ENCODE measurements around the gene ALDH16A1.
"Not testable (repeated sequence)": the region's sequence is repeated elsewhere in the genome, so short reads cannot be mapped to it uniquely, and the experiment has no call there.

Gene ALDH16A1

DNA sequence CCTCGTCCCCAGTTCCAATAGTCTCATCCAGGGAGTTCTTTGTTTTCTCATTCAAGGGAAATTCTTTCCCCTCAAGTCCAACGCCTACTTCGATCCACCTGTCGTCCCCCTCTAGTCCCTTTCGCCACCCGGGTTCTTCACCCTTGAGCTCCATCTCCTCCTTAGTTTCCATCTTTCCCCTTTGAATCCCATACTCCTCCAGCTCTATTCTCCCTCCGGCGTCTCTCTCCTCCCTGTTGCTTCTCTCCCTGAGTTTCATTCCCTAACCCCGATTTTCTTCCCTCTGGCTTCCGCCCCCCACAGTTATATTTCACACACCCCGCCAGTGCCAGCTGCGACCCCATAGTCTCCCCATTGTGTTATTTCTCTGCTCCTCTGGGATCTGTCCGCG is 11.1 kb upstream of the ALDH16A1 start:
- no peak for DNase-seq

DNA sequence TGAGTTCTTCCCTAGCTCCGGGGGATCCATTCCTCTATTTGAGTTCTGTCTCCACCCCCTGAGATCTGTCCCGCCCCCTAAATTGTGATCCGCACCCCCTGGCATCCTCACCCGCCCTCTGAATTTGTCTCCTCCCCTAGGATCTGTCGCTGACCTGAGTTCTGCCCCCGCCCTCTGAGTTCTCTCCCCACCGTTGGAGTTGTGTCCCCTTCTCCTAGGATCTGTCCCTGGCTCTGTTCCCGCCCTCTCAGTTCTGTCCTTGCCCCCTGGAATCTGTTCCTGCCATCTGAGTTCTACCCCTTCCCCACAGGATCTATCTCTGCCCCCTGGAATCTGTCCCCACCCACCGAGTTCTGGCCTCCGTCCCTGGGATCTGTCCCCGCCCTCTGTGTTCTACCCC is 10.7 kb upstream of the ALDH16A1 start:
- DNase-seq: no peak

DNA sequence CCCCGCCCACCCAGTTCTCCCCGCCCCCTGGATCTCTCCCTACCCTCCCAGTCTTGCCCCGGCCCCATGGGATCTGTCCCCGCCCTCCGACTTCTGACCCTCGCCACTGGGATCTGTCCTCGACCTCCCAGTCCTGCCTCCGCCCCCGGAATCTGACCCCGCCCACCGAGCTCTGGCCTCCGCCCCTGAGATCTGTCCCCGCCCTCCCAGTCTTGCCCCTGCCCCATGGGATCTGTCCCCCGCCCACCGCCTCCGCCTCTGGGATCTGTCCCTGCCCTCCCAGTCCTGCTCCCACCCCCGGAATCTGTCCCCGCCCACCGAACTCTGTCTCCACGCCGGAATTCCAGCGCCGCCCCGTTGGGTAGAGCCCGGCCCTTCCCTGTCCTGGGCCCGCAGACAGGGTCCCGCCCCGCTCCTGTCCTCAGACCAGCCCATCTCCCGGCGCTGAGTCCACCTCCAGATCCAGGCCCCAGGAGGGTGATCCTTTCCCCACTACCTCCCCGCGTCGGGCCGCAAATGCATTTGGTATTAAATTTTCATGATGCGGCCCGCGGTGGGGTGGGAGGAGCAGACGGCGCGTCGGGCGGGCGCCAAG is 10.2 kb upstream of the ALDH16A1 start:
- peak; percentile 86 for DNase-seq

DNA sequence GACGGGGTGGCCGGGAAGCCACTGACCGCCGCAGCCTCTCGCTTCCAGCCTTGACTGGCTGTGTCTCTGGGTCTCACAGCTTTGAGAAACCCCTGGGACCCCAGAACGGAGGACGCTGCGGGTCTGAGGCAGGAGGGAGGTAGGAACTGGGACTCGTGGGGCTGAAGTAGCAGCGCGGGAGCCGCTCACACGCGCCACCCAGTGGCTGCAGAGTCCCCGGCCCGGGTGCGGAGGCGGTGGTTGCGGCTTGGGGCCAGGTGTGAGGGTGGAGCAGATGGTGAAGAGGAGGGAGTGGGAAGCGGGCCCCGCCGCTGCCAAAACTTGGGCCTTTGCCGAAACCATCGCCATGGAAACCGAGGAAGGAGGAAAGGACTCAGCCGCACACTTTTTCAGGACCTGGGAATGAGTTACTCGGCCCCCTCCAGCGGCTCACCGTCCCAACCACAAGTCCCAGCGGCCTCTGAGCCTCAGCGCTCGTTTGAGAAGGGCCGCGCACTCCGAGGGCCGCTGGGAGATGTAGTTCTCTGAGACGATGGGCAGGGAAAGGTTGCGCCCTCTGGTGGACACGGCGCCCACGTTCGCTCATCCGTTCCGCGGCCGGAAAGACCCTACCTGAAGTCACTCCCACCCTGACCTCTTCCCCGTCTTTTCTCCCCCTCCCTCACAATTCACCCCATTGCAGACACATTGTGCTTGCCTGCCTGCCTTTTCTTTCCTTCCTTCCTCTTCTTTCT is 9.5 kb upstream of the ALDH16A1 start:
- DNase-seq: peak; percentile 97

DNA sequence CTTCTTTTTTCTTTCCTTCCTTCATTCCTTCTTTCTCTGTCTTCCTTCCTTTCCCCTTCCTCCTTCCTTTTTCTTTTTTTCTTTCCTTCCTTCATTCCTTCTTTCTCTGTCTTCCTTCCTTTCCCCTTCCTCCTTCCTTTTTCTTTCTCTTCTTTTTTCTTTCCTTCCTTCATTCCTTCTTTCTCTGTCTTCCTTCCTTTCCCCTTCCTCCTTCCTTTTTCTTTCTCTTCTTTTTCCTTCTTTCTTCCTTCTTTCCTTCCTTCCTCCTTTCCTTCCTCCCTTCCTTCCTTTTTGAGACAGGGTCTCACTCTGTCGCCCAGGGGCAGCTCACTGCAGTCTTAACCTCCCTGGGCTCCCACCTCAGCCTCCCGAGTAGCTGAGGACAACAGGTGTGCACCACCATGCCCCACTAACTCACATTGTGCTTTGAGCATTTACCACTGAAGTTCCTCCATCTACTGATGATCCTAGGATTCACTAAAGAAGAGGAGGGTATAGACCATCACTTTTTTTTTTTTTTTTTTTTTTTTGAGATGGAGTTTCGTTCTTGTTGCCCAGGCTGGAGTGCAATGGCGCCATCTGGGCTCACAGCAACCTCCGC is 8.8 kb upstream of the ALDH16A1 start:
- not testable (repeated sequence) for DNase-seq

DNA sequence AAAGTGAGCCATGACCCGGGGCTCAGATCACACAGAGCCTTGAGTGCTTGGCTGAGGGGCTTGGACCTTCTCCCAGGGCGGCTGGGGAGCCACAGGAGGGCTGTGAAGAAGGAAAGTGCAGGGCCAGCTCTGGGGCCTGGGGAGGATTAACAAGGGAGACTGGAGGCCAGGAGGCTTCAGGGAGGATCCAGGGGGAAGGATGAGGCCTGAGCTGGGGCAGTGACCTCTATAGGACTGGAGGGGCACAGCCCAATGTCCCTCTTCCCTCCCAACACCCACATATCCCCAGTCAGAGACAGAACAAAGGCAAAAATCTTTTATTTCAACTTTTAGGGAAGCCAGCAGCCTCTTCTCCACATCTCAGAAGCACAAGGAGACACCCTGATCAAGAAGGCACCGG is 7.0 kb upstream of the ALDH16A1 start:
- DNase-seq: no peak

- DNase-seq: peak; percentile 74
Observed at GRCh38 chr19:49447485-49448431, 5.3 kb upstream of the ALDH16A1 start.

- no peak for DNase-seq
Observed at GRCh38 chr19:49448432-49448786, 4.6 kb upstream of the ALDH16A1 start.

- no peak for DNase-seq
Observed at GRCh38 chr19:49450405-49450804, 2.6 kb upstream of the ALDH16A1 start.

- peak; percentile 92 for DNase-seq
Observed at GRCh38 chr19:49451430-49452181, 1.4 kb upstream of the ALDH16A1 start, which contains the start of gene PIH1D1. PIH1D1 (minus strand) TSS chr19:49451814; CDS start chr19:49451574, 240 bp downstream.

- DNase-seq: no peak
Observed at GRCh38 chr19:49453757-49454240, 774 bp downstream of the ALDH16A1 start.

GRCh38 chr19:49455773-49456172 is 2.7 kb downstream of the ALDH16A1 start:
- no peak for DNase-seq

GRCh38 chr19:49456326-49456725 is 3.3 kb downstream of the ALDH16A1 start:
- DNase-seq: no peak

DNA sequence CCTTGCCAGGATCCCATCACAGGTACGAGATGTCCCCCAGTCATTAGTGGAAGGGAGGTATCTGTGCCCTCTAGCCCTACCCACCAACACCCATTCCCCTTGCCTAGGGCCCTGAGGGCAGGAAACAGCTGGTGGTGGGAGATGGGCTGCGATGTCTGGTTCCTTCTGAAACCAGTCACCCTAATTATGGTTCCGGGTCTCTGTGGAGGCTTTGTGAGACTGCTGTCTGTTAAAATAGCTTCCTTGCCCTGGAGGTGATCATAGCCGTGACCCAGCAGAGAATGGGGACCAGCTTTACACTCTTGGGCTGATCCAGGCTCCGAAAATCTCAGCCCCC is 5.5 kb downstream of the ALDH16A1 start:
- no peak for DNase-seq

GRCh38 chr19:49459388-49459787 is 6.4 kb downstream of the ALDH16A1 start:
- no peak for DNase-seq

- not testable (repeated sequence) for DNase-seq
Observed at GRCh38 chr19:49461130-49461529, 8.1 kb downstream of the ALDH16A1 start.

DNA sequence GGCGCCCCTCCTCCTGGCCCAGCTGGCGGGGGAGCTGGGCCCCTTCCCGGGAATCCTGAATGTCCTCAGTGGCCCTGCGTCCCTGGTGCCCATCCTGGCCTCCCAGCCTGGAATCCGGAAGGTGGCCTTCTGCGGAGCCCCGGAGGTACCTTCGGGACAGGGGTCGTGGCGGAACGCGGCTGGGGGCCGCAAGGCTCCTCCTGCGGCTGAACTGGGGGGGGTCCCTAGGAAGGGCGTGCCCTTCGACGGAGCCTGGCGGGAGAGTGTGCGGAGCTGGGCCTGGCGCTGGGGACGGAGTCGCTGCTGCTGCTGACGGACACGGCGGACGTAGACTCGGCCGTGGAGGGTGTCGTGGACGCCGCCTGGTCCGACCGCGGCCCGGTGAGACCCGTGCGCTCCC is 8.6 kb downstream of the ALDH16A1 start:
- DNase-seq: no peak

- DNase-seq: no peak
Observed at GRCh38 chr19:49462492-49462891, 9.5 kb downstream of the ALDH16A1 start.

GRCh38 chr19:49463960-49464740 is 11.1 kb downstream of the ALDH16A1 start:
- DNase-seq: no peak

DNA sequence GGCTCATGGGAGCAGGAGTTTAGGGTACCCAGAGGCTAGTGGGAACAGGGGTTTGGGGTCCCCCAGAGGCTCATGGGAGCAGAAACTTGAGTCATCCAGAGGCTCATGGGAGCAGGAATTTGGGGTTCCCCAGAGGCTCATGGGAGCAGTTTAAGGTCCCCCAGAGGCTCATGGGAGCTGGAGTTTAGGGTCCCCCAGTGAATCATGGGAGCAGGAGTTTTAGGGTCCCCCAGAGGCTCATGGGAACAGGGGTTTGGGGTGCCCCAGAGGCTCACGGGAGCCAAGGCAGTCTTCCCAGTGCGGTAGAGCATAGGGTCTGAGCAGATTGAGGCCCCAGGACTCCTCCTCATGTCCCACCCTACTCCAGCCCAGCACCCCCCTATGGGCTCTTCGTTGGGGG is 12.3 kb downstream of the ALDH16A1 start:
- no peak for DNase-seq

DNA sequence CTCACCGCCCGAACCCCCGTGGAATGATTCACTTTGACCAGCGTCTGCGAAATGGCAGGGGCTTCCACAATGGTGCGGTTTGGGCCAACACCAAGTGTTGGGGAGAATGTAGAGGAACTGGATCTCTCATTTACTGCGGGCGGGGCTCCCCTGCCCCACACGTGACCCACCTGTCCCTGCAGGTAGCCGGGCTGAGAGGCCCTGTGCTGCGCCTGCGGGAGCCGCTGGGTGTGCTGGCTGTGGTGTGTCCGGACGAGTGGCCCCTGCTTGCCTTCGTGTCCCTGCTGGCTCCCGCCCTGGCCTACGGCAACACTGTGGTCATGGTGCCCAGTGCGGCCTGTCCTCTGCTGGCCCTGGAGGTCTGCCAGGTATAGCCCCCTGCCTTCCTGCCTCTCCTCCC is 15.2 kb downstream of the ALDH16A1 start:
- no peak for DNase-seq
